Thoracic aorta (tissue), 2 donors: ENCODE measurements around the gene ZCCHC24. TPM values are rescaled to one million over a fixed set of nuclear protein-coding genes. Genes with fewer than 3 reads are reported as not detected.

Experiments
- ATAC-seq: fragments of 150-250 bp; one replicate; pipeline ENCODE4 v1.8.0; 2017; ENCODE audit warnings: low read depth; ENCODE audit not compliant: insufficient number of reproducible peaks, low FRiP score
- DNase-seq: peaks from one replicate; pipeline ENCODE4 v3.0.0-alpha.2; 2020; ENCODE audit warnings: low spot score
- H3K27ac ChIP-seq, 2 donors: fragments of 200-600 bp; sonication (generic); 1 replicate in 1 of 2; 2 replicates in 1 of 2; pipeline ENCODE4 v1.5.1; 2016; ENCODE audit warnings: mild to moderate bottlenecking in 2 of 2, moderate library complexity in 2 of 2
- H3K27me3 ChIP-seq: fragments of 200-600 bp; sonication (generic); replicated peaks from 2 replicates; pipeline ENCODE4 v1.6.0; 2016; ENCODE audit warnings: mild to moderate bottlenecking; ENCODE audit not compliant: insufficient read depth
- H3K36me3 ChIP-seq: fragments of 200-600 bp; sonication (generic); one replicate; pipeline ENCODE4 v1.5.1; 2016
- H3K4me1 ChIP-seq, 2 donors: fragments of 200-600 bp; sonication (generic); 1 replicate in 1 of 2; 2 replicates in 1 of 2; pipeline versions ENCODE4 v1.5.1 to v1.6.0; 2016; ENCODE audit warnings: low read depth in 2 of 2, mild to moderate bottlenecking in 1 of 2; ENCODE audit not compliant: control insufficient read depth in 1 of 2
- H3K4me3 ChIP-seq: fragments of 200-600 bp; sonication (generic); 2 replicates; pipeline ENCODE4 v1.5.1; 2016; ENCODE audit warnings: mild to moderate bottlenecking
- H3K9me3 ChIP-seq: fragments of 200-600 bp; sonication (generic); 2 replicates; pipeline ENCODE4 v1.5.1; 2016
- CTCF ChIP-seq: fragments of 200-600 bp; sonication (generic); IDR thresholded peaks from one replicate; pipeline ENCODE4 v1.5.1; 2019; ENCODE audit warnings: antibody characterized with exemption
- total RNA-seq, 2 donors: library from RNA; depleted of rRNA; stranded (reverse); fragments of >200 nt; gene quantifications; one replicate each; pipeline versions ENCODE4 v1.1.0 to v1.2.3, GENCODE V29; 2016

Gene ZCCHC24
- total RNA-seq, 2 donors from 2014 or later: 66.9 to 82.9 TPM

- ATAC-seq: no peak
Observed at GRCh38 chr10:79353000-79353406, 92.4 kb downstream of the ZCCHC24 start.

GRCh38 chr10:79352035-79352877 lies 93.2 kb downstream of the ZCCHC24 start:
- H3K4me3 ChIP-seq: no peak overlapping the region
- no peaks in the 10 kb centered on the region for H3K9me3 ChIP-seq
- ATAC-seq: no peak
- H3K4me1 ChIP-seq: peaks cover 2 to 17% of the 10 kb centered on the region in 2 donors
- no peak for DNase-seq
- H3K36me3 ChIP-seq: peaks cover 21% of the 10 kb centered on the region
- H3K27ac ChIP-seq: no peak overlapping the region
- H3K27me3 ChIP-seq: no peaks in the 10 kb centered on the region
- no peak for TF ChIP-seq CTCF

More at GRCh38 chr10:79353000-79353406, 92.4 kb downstream of the ZCCHC24 start:
- DNase-seq: no peak
- Histone ChIP-seq H3K27ac (no peak overlapping the region), H3K27me3 (no peaks in the 10 kb centered on the region), H3K9me3 (no peaks in the 10 kb centered on the region), H3K4me3 (no peak overlapping the region), H3K4me1 (peaks cover 2 to 10% of the 10 kb centered on the region in 2 donors), H3K36me3 (peaks cover 21% of the 10 kb centered on the region)
- TF ChIP-seq CTCF: no peak

GRCh38 chr10:79351332-79351731 lies 94.1 kb downstream of the ZCCHC24 start:
- Histone ChIP-seq H3K27me3 (no peaks in the 10 kb centered on the region), H3K9me3 (no peaks in the 10 kb centered on the region), H3K4me1 (peaks cover 5 to 22% of the 10 kb centered on the region in 2 donors), H3K36me3 (peaks cover 21% of the 10 kb centered on the region), H3K4me3 (no peak overlapping the region), H3K27ac (no peak overlapping the region)
- ATAC-seq (no peak), DNase-seq (no peak)
- TF ChIP-seq CTCF: no peak

GRCh38 chr10:79350407-79351154 lies 94.8 kb downstream of the ZCCHC24 start:
- H3K27ac ChIP-seq: no peak overlapping the region
- no peaks in the 10 kb centered on the region for H3K27me3 ChIP-seq
- H3K9me3 ChIP-seq: no peaks in the 10 kb centered on the region
- no peak for ATAC-seq
- no peak for DNase-seq
- H3K36me3 ChIP-seq: peaks cover 21% of the 10 kb centered on the region
- no peak for TF ChIP-seq CTCF
- H3K4me3 ChIP-seq: no peak overlapping the region
- H3K4me1 ChIP-seq: peaks cover 5 to 22% of the 10 kb centered on the region in 2 donors

GRCh38 chr10:79349766-79350406 lies 95.5 kb downstream of the ZCCHC24 start:
- Histone ChIP-seq H3K27ac (no peak overlapping the region), H3K27me3 (no peaks in the 10 kb centered on the region), H3K4me1 (peaks cover 5 to 22% of the 10 kb centered on the region in 2 donors), H3K4me3 (no peak overlapping the region), H3K9me3 (no peaks in the 10 kb centered on the region), H3K36me3 (peaks cover 21% of the 10 kb centered on the region)
- no peak for DNase-seq
- TF ChIP-seq CTCF: no peak
- ATAC-seq: no peak
